ENCODE results near the gene MAEA.

DNA sequence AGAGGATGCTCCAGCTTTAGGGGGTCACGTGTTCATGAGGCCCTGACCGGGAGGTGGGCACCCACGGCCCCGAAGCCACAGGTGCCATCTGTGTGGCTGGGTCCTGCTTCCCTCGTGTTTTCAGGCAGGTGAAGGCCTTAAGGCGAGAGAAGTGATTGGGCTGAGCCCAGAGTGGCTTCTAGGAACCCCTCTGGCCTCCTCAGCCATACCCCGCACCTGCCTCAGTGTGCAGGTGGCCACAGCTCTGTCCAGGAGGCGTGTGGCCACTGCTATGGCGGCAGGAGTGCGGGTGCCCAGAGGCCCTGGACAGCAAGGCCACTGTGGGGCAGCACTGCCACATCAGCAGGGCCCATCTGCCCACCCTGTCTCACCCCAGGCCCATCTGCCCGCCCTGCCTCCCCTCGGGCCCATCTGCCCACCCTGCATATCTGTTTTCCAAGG is 91.5 kb downstream of the MAEA start:
- no peak for TF ChIP-seq EZH2phosphoT487 (IDR thresholded peaks at IDR 0.05; ENCODE audit: low read depth, severe bottlenecking, unreplicated experiment)
- no peak for TF ChIP-seq CTCF (IDR thresholded peaks at IDR 0.05; ENCODE audit: poor library complexity)
